ENCODE measurements around the gene CARS2. TPM values are rescaled to one million over a fixed set of nuclear protein-coding genes. Genes with fewer than 3 reads are reported as not detected.

CARS2 gene
- polyA plus RNA-seq, 1 donor (not counting 4 experiments of a cell fraction or from before 2014, with no cell fraction given): 90.0 TPM

DNA sequence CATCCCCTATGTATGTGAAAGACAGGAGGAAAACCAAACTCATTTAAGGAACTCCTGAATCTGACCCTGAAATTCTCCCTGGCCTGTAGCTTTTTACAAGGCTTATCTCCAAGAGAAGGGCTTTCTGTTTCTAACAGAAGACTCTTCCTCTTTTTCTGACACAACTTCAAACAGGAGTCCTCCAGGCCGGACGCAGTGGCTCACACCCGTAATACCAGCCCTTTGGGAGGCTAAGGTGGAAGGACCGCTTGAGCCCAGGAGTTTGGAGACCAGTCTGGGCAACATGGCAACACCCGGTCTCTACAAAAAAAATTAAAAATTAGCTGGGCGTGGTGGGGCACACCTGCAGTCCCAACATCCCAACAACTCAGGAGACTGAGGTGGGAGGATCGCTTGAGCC lies 41.9 kb downstream of the CARS2 start:
- Histone ChIP-seq H3K9ac (ENCODE audit: control insufficient read depth, extremely low read depth, insufficient read depth, low read length) (no peak overlapping the region), H3K36me3 (ENCODE audit: control insufficient read depth in 2 of 2, extremely low read depth in 1 of 2, insufficient read depth in 2 of 2, low read length in 2 of 2) (peaks cover 24 to 33% of the 10 kb centered on the region in 2 experiments), H3K4me2 (ENCODE audit: control insufficient read depth, extremely low read depth, insufficient read depth, low read depth, low read length) (no peak overlapping the region), H2AFZ (ENCODE audit: control insufficient read depth, low read length) (no peak overlapping the region), H3K4me1 (ENCODE audit: control insufficient read depth, extremely low read depth, insufficient read depth, low read length) (no peaks in the 10 kb centered on the region), H3K4me3 (ENCODE audit: control insufficient read depth in 2 of 3, extremely low read depth in 1 of 3, insufficient read depth in 2 of 3, low read depth in 1 of 3, low read length in 3 of 3) (no peak overlapping the region), H3K9me1 (ENCODE audit: control insufficient read depth, extremely low read depth, insufficient read depth, low read length) (no peaks in the 10 kb centered on the region), H3K9me3 (ENCODE audit: control insufficient read depth, low read depth, low read length) (no peaks in the 10 kb centered on the region), H4K20me1 (ENCODE audit: control insufficient read depth, extremely low read depth, insufficient read depth, low read length) (no peaks in the 10 kb centered on the region), H3K27ac (ENCODE audit: control insufficient read depth, insufficient read depth, low read length) (no peak overlapping the region), H3K27me3 (ENCODE audit: control insufficient read depth, extremely low read depth, insufficient read depth, low read length) (no peaks in the 10 kb centered on the region), H3K79me2 (ENCODE audit: control insufficient read depth, insufficient read depth, low read length) (no peaks in the 10 kb centered on the region)
- no peak for TF ChIP-seq EZH2 (IDR thresholded peaks at IDR 0.05; ENCODE audit: low read length)
- TF ChIP-seq, protein P1, sequence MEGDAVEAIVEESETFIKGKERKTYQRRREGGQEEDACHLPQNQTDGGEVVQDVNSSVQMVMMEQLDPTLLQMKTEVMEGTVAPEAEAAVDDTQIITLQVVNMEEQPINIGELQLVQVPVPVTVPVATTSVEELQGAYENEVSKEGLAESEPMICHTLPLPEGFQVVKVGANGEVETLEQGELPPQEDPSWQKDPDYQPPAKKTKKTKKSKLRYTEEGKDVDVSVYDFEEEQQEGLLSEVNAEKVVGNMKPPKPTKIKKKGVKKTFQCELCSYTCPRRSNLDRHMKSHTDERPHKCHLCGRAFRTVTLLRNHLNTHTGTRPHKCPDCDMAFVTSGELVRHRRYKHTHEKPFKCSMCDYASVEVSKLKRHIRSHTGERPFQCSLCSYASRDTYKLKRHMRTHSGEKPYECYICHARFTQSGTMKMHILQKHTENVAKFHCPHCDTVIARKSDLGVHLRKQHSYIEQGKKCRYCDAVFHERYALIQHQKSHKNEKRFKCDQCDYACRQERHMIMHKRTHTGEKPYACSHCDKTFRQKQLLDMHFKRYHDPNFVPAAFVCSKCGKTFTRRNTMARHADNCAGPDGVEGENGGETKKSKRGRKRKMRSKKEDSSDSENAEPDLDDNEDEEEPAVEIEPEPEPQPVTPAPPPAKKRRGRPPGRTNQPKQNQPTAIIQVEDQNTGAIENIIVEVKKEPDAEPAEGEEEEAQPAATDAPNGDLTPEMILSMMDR (optimal IDR thresholded peaks at IDR 0.05 in 1 of 3, IDR thresholded peaks at IDR 0.05 in 1 of 3, conservative IDR thresholded peaks at IDR 0.05 in 1 of 3; ENCODE audit: extremely low read depth in 1 of 3, insufficient read depth in 2 of 3, low read length in 3 of 3): no peak
- dilution Hi-C loops (cut with MboI; ENCODE audit: extremely low pct_ligation_motif_present, low sequenced_read_pairs): no loop called here
- FAIRE-seq: no peak
- DNase-seq (ENCODE audit: low read depth, low spot score): no peak

DNA sequence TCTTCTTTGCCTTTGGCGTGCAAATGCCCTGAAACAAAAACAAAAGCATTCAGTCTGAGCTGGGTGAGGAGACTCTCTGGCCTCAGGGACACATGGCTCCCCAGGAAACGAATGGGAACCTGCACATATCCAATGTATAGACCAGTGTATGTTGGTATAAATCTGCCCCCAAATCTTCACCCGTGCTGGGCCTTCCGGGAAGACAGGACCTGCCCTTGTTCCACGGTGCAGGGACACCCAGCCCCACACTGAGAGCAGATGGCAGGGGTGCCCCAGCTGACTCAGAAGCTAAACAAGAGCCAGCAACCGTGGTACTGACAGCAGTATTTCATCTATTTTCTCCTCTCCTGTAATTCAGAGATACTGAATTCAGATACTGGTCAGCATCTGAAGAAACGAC lies 42.4 kb downstream of the CARS2 start:
- Histone ChIP-seq H2AFZ (ENCODE audit: control insufficient read depth, low read length) (no peak overlapping the region), H3K9me1 (ENCODE audit: control insufficient read depth, extremely low read depth, insufficient read depth, low read length) (no peaks in the 10 kb centered on the region), H3K79me2 (ENCODE audit: control insufficient read depth, insufficient read depth, low read length) (no peaks in the 10 kb centered on the region), H4K20me1 (ENCODE audit: control insufficient read depth, extremely low read depth, insufficient read depth, low read length) (no peaks in the 10 kb centered on the region), H3K27ac (ENCODE audit: control insufficient read depth, insufficient read depth, low read length) (no peak overlapping the region), H3K27me3 (ENCODE audit: control insufficient read depth, extremely low read depth, insufficient read depth, low read length) (no peaks in the 10 kb centered on the region), H3K4me2 (ENCODE audit: control insufficient read depth, extremely low read depth, insufficient read depth, low read depth, low read length) (no peak overlapping the region), H3K4me1 (ENCODE audit: control insufficient read depth, extremely low read depth, insufficient read depth, low read length) (no peaks in the 10 kb centered on the region), H3K36me3 (ENCODE audit: control insufficient read depth in 2 of 2, extremely low read depth in 1 of 2, insufficient read depth in 2 of 2, low read length in 2 of 2) (peaks cover 24 to 33% of the 10 kb centered on the region in 2 experiments), H3K9ac (ENCODE audit: control insufficient read depth, extremely low read depth, insufficient read depth, low read length) (no peak overlapping the region), H3K9me3 (ENCODE audit: control insufficient read depth, low read depth, low read length) (no peaks in the 10 kb centered on the region), H3K4me3 (ENCODE audit: control insufficient read depth in 2 of 3, extremely low read depth in 1 of 3, insufficient read depth in 2 of 3, low read depth in 1 of 3, low read length in 3 of 3) (no peak overlapping the region)
- TF ChIP-seq, protein P1 (optimal IDR thresholded peaks at IDR 0.05 in 1 of 3, IDR thresholded peaks at IDR 0.05 in 1 of 3, conservative IDR thresholded peaks at IDR 0.05 in 1 of 3; ENCODE audit: extremely low read depth in 1 of 3, insufficient read depth in 2 of 3, low read length in 3 of 3): no peak
- TF ChIP-seq EZH2 (IDR thresholded peaks at IDR 0.05; ENCODE audit: low read length): no peak
- FAIRE-seq (no peak), DNase-seq (ENCODE audit: low read depth, low spot score) (no peak)
- dilution Hi-C loops (cut with MboI; ENCODE audit: extremely low pct_ligation_motif_present, low sequenced_read_pairs): no loop called here
